Right atrium auricular region (tissue), 2 donors: ENCODE measurements around the gene STYK1. TPM values are rescaled to one million over a fixed set of nuclear protein-coding genes. Genes with fewer than 3 reads are reported as not detected.
"Not testable (repeated sequence)": the region's sequence is repeated elsewhere in the genome, so short reads cannot be mapped to it uniquely, and the experiment has no call there.

Experiments
- DNase-seq: peaks from one replicate; pipeline ENCODE4 v3.0.0-alpha.2; 2019; ENCODE audit warnings: low spot score
- H3K27ac ChIP-seq, 2 donors: fragments of 200-600 bp; sonication (generic); 1 replicate in 1 of 2; 2 replicates in 1 of 2; pipeline ENCODE4 v1.5.1; 2016 to 2019
- H3K27me3 ChIP-seq, 2 donors: fragments of 200-600 bp; sonication (generic); one replicate each; pipeline versions ENCODE4 v1.5.1 to v1.6.0; 2017 to 2019
- H3K36me3 ChIP-seq: fragments of 200-600 bp; sonication (generic); one replicate; pipeline ENCODE4 v1.5.1; 2016
- H3K4me1 ChIP-seq, 2 donors: fragments of 200-600 bp; sonication (generic); one replicate each; pipeline versions ENCODE4 v1.5.1 to v1.6.0; 2017 to 2019
- H3K4me3 ChIP-seq, 2 donors: fragments of 200-600 bp; sonication (generic); 1 replicate in 1 of 2; 2 replicates in 1 of 2; pipeline ENCODE4 v1.5.1; 2017 to 2019; ENCODE audit warnings: mild to moderate bottlenecking in 1 of 2, moderate library complexity in 1 of 2
- H3K9me3 ChIP-seq, 2 donors: fragments of 200-600 bp; sonication (generic); one replicate each; pipeline ENCODE4 v1.5.1; 2019
- CTCF ChIP-seq, 2 donors: fragments of 200-600 bp; sonication (generic); IDR thresholded peaks; one replicate each; pipeline ENCODE4 v1.5.1; 2019; ENCODE audit warnings: antibody characterized with exemption in 2 of 2
- total RNA-seq, 2 donors: library from RNA; depleted of rRNA; stranded (reverse); fragments of >200 nt; gene quantifications; one replicate each; pipeline ENCODE4 v1.1.0, GENCODE V29; 2016

The STYK1 gene
- total RNA-seq, 2 donors from 2014 or later = 0.12 TPM; not detected in 1

GRCh38 chr12:10574307-10574706, 99.5 kb downstream of the STYK1 start:
- no peak for TF ChIP-seq CTCF (IDR thresholded peaks at IDR 0.05)
- Histone ChIP-seq H3K27me3 (no peaks in the 10 kb centered on the region), H3K9me3 (no peaks in the 10 kb centered on the region), H3K36me3 (no peaks in the 10 kb centered on the region), H3K27ac (no peak overlapping the region), H3K4me1 (no peaks in the 10 kb centered on the region), H3K4me3 (no peak overlapping the region)
- no peak for DNase-seq

GRCh38 chr12:10572021-10572490, 101.8 kb downstream of the STYK1 start:
- not testable (repeated sequence) for H3K4me3 ChIP-seq, H3K36me3 ChIP-seq, H3K27me3 ChIP-seq, DNase-seq, H3K4me1 ChIP-seq, H3K27ac ChIP-seq, H3K9me3 ChIP-seq

GRCh38 chr12:10571141-10571540, 102.7 kb downstream of the STYK1 start:
- Histone ChIP-seq H3K27me3 (no peaks in the 10 kb centered on the region), H3K9me3 (no peaks in the 10 kb centered on the region), H3K36me3 (no peaks in the 10 kb centered on the region), H3K27ac (no peak overlapping the region), H3K4me1 (no peaks in the 10 kb centered on the region), H3K4me3 (no peak overlapping the region)
- no peak for TF ChIP-seq CTCF (IDR thresholded peaks at IDR 0.05)
- no peak for DNase-seq

Other genes with a start within 250 kb of the STYK1 start
- gene KLRC2, start 238.0 kb downstream of the STYK1 start, total RNA-seq = not detected
- under 1 TPM in 1 of 2 donors, not detected in 1; 0.24 TPM for gene KLRC1, start 220.7 kb downstream of the STYK1 start, total RNA-seq
- not detected for gene EIF2S3B, start 168.2 kb downstream of the STYK1 start, total RNA-seq
- 1 to 10 TPM; 5.5 to 6.2 TPM for gene MAGOHB, start 60.4 kb downstream of the STYK1 start, total RNA-seq
- 1,000 to 10,000 TPM in 1 of 2 donors, 100 to 1,000 TPM in 1; 612 to 1,061 TPM for gene YBX3, start 49.3 kb upstream of the STYK1 start, total RNA-seq
- not detected for gene TAS2R7, start 128.6 kb upstream of the STYK1 start, total RNA-seq
- not detected for gene TAS2R8, start 133.2 kb upstream of the STYK1 start, total RNA-seq
- not detected for gene TAS2R9, start 136.1 kb upstream of the STYK1 start, total RNA-seq
- not detected for gene TAS2R10, start 152.3 kb upstream of the STYK1 start, total RNA-seq
- gene PRR4, start 175.4 kb upstream of the STYK1 start, total RNA-seq = 1 to 10 TPM in 1 of 2 donors, not detected in 1; 1.6 TPM
- 10 to 100 TPM in 1 of 2 donors, 1 to 10 TPM in 1; 9.2 to 13.1 TPM for gene PRH1, start 210.2 kb upstream of the STYK1 start, total RNA-seq
- under 1 TPM; 0.24 to 0.63 TPM for gene TAS2R13, start 235.5 kb upstream of the STYK1 start, total RNA-seq